ENCODE measurements around the gene ANKRD53.

DNA sequence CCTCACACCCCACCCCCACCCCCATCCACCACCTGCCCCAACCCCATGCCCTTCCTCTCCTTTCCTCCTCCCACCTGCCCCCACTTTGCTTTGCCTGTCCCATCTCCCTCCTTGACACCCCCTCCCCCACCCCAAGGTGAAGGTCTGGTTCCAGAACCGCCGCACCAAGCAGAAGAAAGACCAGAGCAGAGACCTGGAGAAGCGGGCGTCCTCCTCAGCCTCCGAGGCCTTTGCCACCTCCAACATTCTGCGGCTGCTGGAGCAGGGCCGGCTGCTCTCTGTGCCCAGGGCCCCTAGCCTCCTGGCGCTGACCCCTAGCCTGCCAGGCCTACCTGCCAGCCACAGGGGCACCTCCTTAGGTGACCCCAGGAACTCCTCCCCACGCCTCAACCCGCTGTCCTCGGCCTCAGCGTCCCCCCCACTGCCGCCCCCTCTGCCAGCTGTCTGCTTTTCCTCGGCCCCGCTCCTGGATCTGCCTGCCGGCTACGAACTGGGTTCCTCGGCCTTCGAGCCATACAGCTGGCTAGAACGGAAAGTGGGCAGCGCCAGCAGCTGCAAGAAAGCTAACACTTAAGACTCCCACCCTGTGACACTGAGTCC, 45.7 kb upstream of the ANKRD53 start:
- TF ChIP-seq, protein P1, sequence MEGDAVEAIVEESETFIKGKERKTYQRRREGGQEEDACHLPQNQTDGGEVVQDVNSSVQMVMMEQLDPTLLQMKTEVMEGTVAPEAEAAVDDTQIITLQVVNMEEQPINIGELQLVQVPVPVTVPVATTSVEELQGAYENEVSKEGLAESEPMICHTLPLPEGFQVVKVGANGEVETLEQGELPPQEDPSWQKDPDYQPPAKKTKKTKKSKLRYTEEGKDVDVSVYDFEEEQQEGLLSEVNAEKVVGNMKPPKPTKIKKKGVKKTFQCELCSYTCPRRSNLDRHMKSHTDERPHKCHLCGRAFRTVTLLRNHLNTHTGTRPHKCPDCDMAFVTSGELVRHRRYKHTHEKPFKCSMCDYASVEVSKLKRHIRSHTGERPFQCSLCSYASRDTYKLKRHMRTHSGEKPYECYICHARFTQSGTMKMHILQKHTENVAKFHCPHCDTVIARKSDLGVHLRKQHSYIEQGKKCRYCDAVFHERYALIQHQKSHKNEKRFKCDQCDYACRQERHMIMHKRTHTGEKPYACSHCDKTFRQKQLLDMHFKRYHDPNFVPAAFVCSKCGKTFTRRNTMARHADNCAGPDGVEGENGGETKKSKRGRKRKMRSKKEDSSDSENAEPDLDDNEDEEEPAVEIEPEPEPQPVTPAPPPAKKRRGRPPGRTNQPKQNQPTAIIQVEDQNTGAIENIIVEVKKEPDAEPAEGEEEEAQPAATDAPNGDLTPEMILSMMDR (conservative IDR thresholded peaks at IDR 0.05; ENCODE audit: low read length): no peak
- no peak for TF ChIP-seq EZH2phosphoT487 (IDR thresholded peaks at IDR 0.05; ENCODE audit: borderline replicate concordance)

Data from Loucy (cell line).